ENCODE data around the gene PEAK3. TPM values are rescaled to one million over a fixed set of nuclear protein-coding genes. Genes with fewer than 3 reads are reported as not detected.

The PEAK3 gene
- total and polyA plus RNA-seq, 2 donors: 0.05 to 0.34 TPM

- H3K4me3 ChIP-seq (ENCODE audit: low read length in 2 of 2): no peak overlapping the region
- no peak for DNase-seq (ENCODE audit: low read depth in 6 of 9, low spot score in 9 of 9)
- H3K4me1 ChIP-seq (ENCODE audit: control insufficient read depth in 2 of 2, insufficient read depth in 2 of 2, low read length in 2 of 2): no peaks in the 10 kb centered on the region
- H3K36me3 ChIP-seq (ENCODE audit: control insufficient read depth in 2 of 2, insufficient read depth in 2 of 2, low read length in 1 of 2): peaks cover 80 to 99% of the 10 kb centered on the region in 2 donors
- H3K27me3 ChIP-seq (ENCODE audit: control insufficient read depth in 2 of 2, insufficient read depth in 1 of 2, low read length in 1 of 2): no peaks in the 10 kb centered on the region
- WGBS: 98% methylated on average over 53 of the region's 53 CpGs
- no peaks in the 10 kb centered on the region for H3K9me3 ChIP-seq (ENCODE audit: control insufficient read depth in 2 of 2, insufficient read depth in 1 of 2, low read length in 1 of 2)
- H3K27ac ChIP-seq (ENCODE audit: low read depth in 1 of 2, low read length in 1 of 2): no peak overlapping the region
Observed at GRCh38 chr19:2226840-2227360, 55.1 kb downstream of the PEAK3 start.

- no peak for DNase-seq (ENCODE audit: low read depth in 6 of 9, low spot score in 9 of 9)
- Histone ChIP-seq H3K36me3 (ENCODE audit: control insufficient read depth in 2 of 2, insufficient read depth in 2 of 2, low read length in 1 of 2) (peaks cover 80 to 98% of the 10 kb centered on the region in 2 donors), H3K9me3 (ENCODE audit: control insufficient read depth in 2 of 2, insufficient read depth in 1 of 2, low read length in 1 of 2) (no peaks in the 10 kb centered on the region), H3K27me3 (ENCODE audit: control insufficient read depth in 2 of 2, insufficient read depth in 1 of 2, low read length in 1 of 2) (no peaks in the 10 kb centered on the region), H3K4me3 (ENCODE audit: low read length in 2 of 2) (no peak overlapping the region), H3K4me1 (ENCODE audit: control insufficient read depth in 2 of 2, insufficient read depth in 2 of 2, low read length in 2 of 2) (no peaks in the 10 kb centered on the region), H3K27ac (ENCODE audit: low read depth in 1 of 2, low read length in 1 of 2) (no peak overlapping the region)
- WGBS: 98% methylated on average over 59 of the region's 59 CpGs
Observed at GRCh38 chr19:2226051-2226839, 55.7 kb downstream of the PEAK3 start.

GRCh38 chr19:2225415-2226050 lies 56.4 kb downstream of the PEAK3 start:
- Histone ChIP-seq H3K27me3 (ENCODE audit: control insufficient read depth in 2 of 2, insufficient read depth in 1 of 2, low read length in 1 of 2) (no peaks in the 10 kb centered on the region), H3K9me3 (ENCODE audit: control insufficient read depth in 2 of 2, insufficient read depth in 1 of 2, low read length in 1 of 2) (no peaks in the 10 kb centered on the region), H3K36me3 (ENCODE audit: control insufficient read depth in 2 of 2, insufficient read depth in 2 of 2, low read length in 1 of 2) (peaks cover 79 to 95% of the 10 kb centered on the region in 2 donors), H3K4me1 (ENCODE audit: control insufficient read depth in 2 of 2, insufficient read depth in 2 of 2, low read length in 2 of 2) (no peaks in the 10 kb centered on the region), H3K4me3 (ENCODE audit: low read length in 2 of 2) (no peak overlapping the region), H3K27ac (ENCODE audit: low read depth in 1 of 2, low read length in 1 of 2) (no peak overlapping the region)
- DNase-seq (ENCODE audit: low read depth in 6 of 9, low spot score in 9 of 9): no peak
- WGBS: 97% methylated on average over 32 of the region's 32 CpGs

- Histone ChIP-seq H3K4me1 (ENCODE audit: control insufficient read depth in 2 of 2, insufficient read depth in 2 of 2, low read length in 2 of 2) (no peaks in the 10 kb centered on the region), H3K9me3 (ENCODE audit: control insufficient read depth in 2 of 2, insufficient read depth in 1 of 2, low read length in 1 of 2) (no peaks in the 10 kb centered on the region), H3K27me3 (ENCODE audit: control insufficient read depth in 2 of 2, insufficient read depth in 1 of 2, low read length in 1 of 2) (no peaks in the 10 kb centered on the region), H3K4me3 (ENCODE audit: low read length in 2 of 2) (no peak overlapping the region), H3K27ac (ENCODE audit: low read depth in 1 of 2, low read length in 1 of 2) (no peak overlapping the region), H3K36me3 (ENCODE audit: control insufficient read depth in 2 of 2, insufficient read depth in 2 of 2, low read length in 1 of 2) (peaks cover 82 to 95% of the 10 kb centered on the region in 2 donors)
- 95% methylated on average over 13 of the region's 13 CpGs for WGBS
- no peak for DNase-seq (ENCODE audit: low read depth in 6 of 9, low spot score in 9 of 9)
Observed at GRCh38 chr19:2224754-2225349, 57.1 kb downstream of the PEAK3 start.

Other genes with a start within 250 kb of the PEAK3 start
- gene MKNK2, start 230.9 kb downstream of the PEAK3 start, total RNA-seq: 59.4 TPM
- 97.9 TPM for gene MKNK2, start 230.9 kb downstream of the PEAK3 start, polyA plus RNA-seq
- gene MOB3A, start 185.8 kb downstream of the PEAK3 start, total RNA-seq: 20.0 TPM
- gene MOB3A, start 185.8 kb downstream of the PEAK3 start, polyA plus RNA-seq: 29.7 TPM
- 5.1 TPM for gene IZUMO4, start 185.3 kb downstream of the PEAK3 start, total RNA-seq
- gene IZUMO4, start 185.3 kb downstream of the PEAK3 start, polyA plus RNA-seq: 37.8 TPM
- 32.5 TPM for gene AP3D1, start 130.6 kb downstream of the PEAK3 start, total RNA-seq
- gene AP3D1, start 130.6 kb downstream of the PEAK3 start, polyA plus RNA-seq: 80.1 TPM
- gene DOT1L, start 118.2 kb downstream of the PEAK3 start, total RNA-seq: 3.4 TPM
- 9.9 TPM for gene DOT1L, start 118.2 kb downstream of the PEAK3 start, polyA plus RNA-seq
- gene PLEKHJ1, start 45.8 kb downstream of the PEAK3 start, total RNA-seq: 62.0 TPM
- 97.7 TPM for gene PLEKHJ1, start 45.8 kb downstream of the PEAK3 start, polyA plus RNA-seq
- 18.7 TPM for gene SF3A2, start 45.4 kb downstream of the PEAK3 start, total RNA-seq
- 51.1 TPM for gene SF3A2, start 45.4 kb downstream of the PEAK3 start, polyA plus RNA-seq
- 0.61 TPM for gene AMH, start 32.9 kb downstream of the PEAK3 start, total RNA-seq
- gene AMH, start 32.9 kb downstream of the PEAK3 start, polyA plus RNA-seq: 2.2 TPM
- 0.90 TPM for gene JSRP1, start 25.8 kb downstream of the PEAK3 start, total RNA-seq
- 1.3 TPM for gene JSRP1, start 25.8 kb downstream of the PEAK3 start, polyA plus RNA-seq
- gene LINGO3, start 26.0 kb upstream of the PEAK3 start, total RNA-seq: 0.05 TPM
- gene LINGO3, start 26.0 kb upstream of the PEAK3 start, polyA plus RNA-seq: 0.16 TPM
- gene LSM7, start 46.4 kb upstream of the PEAK3 start, total RNA-seq: 175 TPM
- 243 TPM for gene LSM7, start 46.4 kb upstream of the PEAK3 start, polyA plus RNA-seq
- gene SPPL2B, start 46.5 kb upstream of the PEAK3 start, total RNA-seq: 17.3 TPM
- gene SPPL2B, start 46.5 kb upstream of the PEAK3 start, polyA plus RNA-seq: 125 TPM
- gene TMPRSS9, start 78.1 kb upstream of the PEAK3 start, total RNA-seq: 0.09 TPM
- 0.18 TPM for gene TMPRSS9, start 78.1 kb upstream of the PEAK3 start, polyA plus RNA-seq
- 73.2 TPM for gene TIMM13, start 145.4 kb upstream of the PEAK3 start, total RNA-seq
- gene TIMM13, start 145.4 kb upstream of the PEAK3 start, polyA plus RNA-seq: 56.1 TPM
- gene LMNB2, start 174.8 kb upstream of the PEAK3 start, total RNA-seq: 45.8 TPM
- 13.8 TPM for gene LMNB2, start 174.8 kb upstream of the PEAK3 start, polyA plus RNA-seq
- 75.9 TPM for gene GADD45B, start 194.0 kb upstream of the PEAK3 start, total RNA-seq
- 161 TPM for gene GADD45B, start 194.0 kb upstream of the PEAK3 start, polyA plus RNA-seq